22Rv1 (cell line): ENCODE measurements around the gene BEGAIN.

Source experiments
- H3K27ac ChIP-seq: fragments of 450-650 bp; 2 replicates; pipeline ENCODE4 v1.5.1; 2017
- ZFX ChIP-seq: fragments of 450-650 bp; IDR thresholded peaks from 2 replicates; pipeline ENCODE4 v1.6.1; 2017; ENCODE audit warnings: antibody characterized with exemption, borderline replicate concordance
- TF ChIP-seq, protein P1 (sequence below): fragments of 450-650 bp; IDR thresholded peaks from 2 replicates; pipeline ENCODE4 v1.5.1; 2017; ENCODE audit warnings: mild to moderate bottlenecking

The BEGAIN gene

DNA sequence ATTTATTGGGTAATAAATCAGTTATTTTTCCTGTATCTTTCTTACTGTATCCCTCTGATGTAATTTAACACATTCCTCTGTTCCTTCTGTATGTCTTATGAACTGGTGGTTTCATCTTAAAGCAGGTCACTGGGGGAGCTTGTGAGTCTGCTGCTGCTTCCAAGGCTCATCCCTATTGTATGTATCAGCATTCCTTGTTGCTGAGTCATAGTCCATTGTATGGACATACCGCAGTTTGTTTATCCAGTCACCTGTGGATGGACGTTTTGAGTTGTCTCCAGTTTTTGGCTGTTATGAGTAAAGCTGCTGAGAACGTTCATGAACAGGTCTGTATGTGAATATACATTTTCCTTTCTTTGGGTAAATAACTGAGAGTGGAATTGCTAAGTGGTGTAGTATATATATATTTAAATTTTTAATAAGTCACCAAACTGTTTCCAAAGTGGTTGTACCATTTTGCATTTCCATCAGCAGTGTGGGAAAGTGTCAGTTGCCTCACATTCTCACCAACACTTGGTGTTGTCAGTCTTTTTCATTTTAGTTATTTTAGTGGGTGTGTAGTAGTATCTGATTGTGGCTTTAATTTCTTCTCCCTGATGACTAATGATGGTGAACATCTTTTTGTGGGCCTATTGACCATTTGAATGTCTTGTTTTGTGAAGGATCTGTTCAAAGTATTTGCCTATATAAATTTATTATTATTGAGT, 82.7 kb downstream of the BEGAIN start:
- H3K27ac ChIP-seq: no peak overlapping the region
- TF ChIP-seq ZFX: no peak
- TF ChIP-seq, protein P1, sequence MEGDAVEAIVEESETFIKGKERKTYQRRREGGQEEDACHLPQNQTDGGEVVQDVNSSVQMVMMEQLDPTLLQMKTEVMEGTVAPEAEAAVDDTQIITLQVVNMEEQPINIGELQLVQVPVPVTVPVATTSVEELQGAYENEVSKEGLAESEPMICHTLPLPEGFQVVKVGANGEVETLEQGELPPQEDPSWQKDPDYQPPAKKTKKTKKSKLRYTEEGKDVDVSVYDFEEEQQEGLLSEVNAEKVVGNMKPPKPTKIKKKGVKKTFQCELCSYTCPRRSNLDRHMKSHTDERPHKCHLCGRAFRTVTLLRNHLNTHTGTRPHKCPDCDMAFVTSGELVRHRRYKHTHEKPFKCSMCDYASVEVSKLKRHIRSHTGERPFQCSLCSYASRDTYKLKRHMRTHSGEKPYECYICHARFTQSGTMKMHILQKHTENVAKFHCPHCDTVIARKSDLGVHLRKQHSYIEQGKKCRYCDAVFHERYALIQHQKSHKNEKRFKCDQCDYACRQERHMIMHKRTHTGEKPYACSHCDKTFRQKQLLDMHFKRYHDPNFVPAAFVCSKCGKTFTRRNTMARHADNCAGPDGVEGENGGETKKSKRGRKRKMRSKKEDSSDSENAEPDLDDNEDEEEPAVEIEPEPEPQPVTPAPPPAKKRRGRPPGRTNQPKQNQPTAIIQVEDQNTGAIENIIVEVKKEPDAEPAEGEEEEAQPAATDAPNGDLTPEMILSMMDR: no peak

DNA sequence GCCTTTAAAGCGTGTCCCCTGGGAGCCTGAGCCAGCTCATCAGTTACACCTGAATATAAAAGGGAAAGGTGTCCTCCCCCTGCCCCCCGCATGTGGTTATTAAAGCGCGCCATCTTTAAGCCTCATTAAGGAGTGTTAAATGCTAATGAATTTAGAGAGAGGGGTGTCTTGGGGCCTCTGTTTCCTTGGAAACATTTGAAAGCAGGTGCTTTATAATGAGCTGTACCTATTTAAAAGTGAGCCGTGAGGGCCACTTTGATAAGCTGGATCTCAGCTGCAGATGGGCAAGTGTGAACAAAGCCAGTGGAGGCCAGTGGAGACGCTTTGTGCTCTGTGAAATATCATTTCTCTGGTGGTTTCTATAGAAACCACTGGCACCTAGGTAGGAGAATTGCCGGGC, 84.0 kb downstream of the BEGAIN start:
- no peak overlapping the region for H3K27ac ChIP-seq
- TF ChIP-seq, protein P1: no peak
- TF ChIP-seq ZFX: no peak

DNA sequence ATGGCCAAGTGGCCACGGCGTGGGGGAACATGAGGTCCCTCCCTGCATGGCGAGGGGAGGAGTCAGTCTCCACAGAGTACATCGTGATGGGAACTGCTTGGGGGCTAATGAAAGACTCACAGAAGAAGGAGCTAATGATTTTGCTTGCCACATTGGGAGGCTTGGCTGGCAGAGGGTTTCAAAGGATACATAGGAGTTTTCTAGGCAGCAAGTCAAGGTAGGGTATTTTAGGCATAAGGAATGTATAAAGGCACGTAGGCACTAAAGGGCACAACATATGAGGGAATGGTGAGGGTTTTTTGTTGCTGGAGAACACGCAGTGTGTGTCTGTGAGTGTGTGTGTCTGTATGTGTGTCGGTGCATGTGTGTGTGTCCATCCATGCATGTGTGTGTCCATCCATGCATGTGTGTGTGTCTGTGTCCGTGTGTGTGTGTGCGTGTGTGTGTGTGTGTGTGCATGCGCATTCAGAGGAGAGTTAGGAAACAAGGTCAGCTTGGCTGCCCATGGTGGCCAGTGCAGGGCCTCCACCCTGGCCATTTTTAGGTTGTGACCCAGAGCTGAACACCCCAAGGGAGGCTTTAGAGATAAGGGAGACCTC, 84.5 kb downstream of the BEGAIN start:
- TF ChIP-seq, protein P1: no peak
- TF ChIP-seq ZFX: no peak
- no peak overlapping the region for H3K27ac ChIP-seq

DNA sequence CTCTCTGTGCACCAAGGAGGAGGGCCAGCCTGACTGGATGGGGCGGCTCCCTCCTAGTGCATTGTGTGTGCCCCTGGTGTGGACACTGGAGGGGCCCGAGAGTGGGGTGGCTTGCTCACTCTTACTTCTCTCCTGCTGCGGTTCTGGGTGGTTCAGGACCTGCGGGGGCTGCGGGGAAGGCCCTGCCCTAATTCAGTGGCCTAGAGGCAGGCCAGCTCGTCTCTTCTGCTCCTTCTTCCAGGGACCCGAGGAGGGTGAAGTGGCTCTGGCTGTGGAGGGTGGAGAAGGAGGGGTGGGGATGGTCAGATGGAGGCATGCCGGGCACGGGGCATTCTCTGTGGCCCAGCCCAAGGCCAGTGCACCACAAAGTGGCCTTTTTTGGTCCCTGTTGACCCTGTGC, 87.1 kb downstream of the BEGAIN start:
- TF ChIP-seq, protein P1: no peak
- TF ChIP-seq ZFX: no peak
- no peak overlapping the region for H3K27ac ChIP-seq

DNA sequence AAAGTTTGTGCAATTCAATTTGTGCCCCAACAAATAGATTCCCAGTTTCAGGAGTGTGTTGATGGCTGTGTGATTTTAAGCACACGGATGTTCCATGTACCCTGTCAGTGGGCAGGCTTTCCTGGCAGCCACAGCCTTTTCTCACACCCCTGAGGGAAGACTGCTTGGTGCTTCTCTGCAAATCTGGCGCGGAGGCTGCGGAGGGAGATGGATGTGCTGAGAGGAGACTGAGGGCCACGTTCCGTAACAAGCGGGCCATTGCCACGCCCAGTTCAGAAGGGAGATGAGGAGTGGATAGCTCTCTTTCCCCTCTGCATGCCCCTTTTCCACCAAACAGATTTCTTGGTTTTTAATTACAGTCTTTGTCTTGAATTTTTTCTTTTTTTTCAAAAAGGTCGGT, 89.1 kb downstream of the BEGAIN start:
- no peak overlapping the region for H3K27ac ChIP-seq
- TF ChIP-seq, protein P1: no peak
- no peak for TF ChIP-seq ZFX

DNA sequence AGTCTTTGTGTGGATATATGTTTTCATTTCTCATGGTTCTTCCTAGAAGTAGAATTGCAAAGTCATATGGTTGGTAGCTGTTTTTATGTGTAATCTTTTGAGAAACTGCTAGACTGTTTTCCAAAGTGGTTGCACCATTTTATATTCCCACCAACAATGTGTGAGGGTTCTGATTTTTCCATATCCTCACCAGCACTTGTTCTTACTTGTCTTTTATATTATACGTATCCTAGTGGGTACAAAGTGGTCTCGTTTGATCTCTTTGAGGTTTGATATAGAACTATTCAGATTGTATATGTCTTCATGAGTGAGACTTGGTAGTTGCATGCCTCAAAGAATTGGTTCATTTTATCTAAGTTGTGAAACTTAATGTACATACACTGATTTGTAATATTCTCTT, 91.3 kb downstream of the BEGAIN start:
- no peak for TF ChIP-seq ZFX
- TF ChIP-seq, protein P1: no peak
- H3K27ac ChIP-seq: no peak overlapping the region

DNA sequence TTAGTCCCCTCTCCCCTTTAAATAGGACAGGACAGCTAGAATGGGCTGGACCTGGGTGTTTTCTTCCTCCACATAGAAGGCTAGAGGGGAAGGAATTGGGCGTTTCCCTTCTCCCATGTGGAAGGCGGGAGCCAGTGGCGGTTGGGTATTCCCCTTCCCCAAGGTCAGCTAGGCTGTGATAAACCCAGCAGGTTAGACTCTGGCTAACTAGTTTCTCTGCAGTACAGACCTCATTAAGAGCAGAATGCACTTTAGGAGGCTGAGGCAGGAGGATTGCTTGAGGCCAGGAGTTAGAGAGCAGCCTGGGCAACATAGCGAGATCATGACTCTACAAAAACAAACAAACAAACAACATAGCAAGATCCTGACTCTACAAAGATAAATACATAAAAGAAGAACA, 92.6 kb downstream of the BEGAIN start:
- H3K27ac ChIP-seq: no peak overlapping the region
- no peak for TF ChIP-seq ZFX
- TF ChIP-seq, protein P1: no peak
